Transverse colon (tissue), 4 donors: ENCODE results near the gene ENTR1. TPM values are rescaled to one million over a fixed set of nuclear protein-coding genes. Genes with fewer than 3 reads are reported as not detected.

Experiments
- DNase-seq: peaks from one replicate; pipeline ENCODE4 v3.0.0-alpha.2; 2019
- H3K27ac ChIP-seq, 4 donors: fragments of 200-600 bp; sonication (generic); 2 replicates each; pipeline ENCODE4 v1.5.1; 2016 to 2018; ENCODE audit warnings: inconsistent platforms in 4 of 4
- H3K27me3 ChIP-seq: fragments of 200-600 bp; sonication (generic); 2 replicates; pipeline ENCODE4 v1.5.1; 2017; ENCODE audit warnings: inconsistent platforms
- H3K36me3 ChIP-seq, 4 donors: fragments of 200-600 bp; sonication (generic); 2 replicates each; pipeline ENCODE4 v1.5.1; 2017 to 2019; ENCODE audit warnings: inconsistent platforms in 4 of 4
- H3K4me1 ChIP-seq, 4 donors: fragments of 200-600 bp; sonication (generic); 2 replicates each; pipeline ENCODE4 v1.5.1; 2017 to 2020; ENCODE audit warnings: inconsistent platforms in 4 of 4
- H3K4me3 ChIP-seq, 4 donors: fragments of 200-600 bp; sonication (generic); 1 replicate in 1 of 4; 2 replicates in 3 of 4; pipeline versions ENCODE4 v1.5.1 to v1.6.1; 2017 to 2019; ENCODE audit warnings: inconsistent platforms in 4 of 4
- H3K9me3 ChIP-seq, 2 donors: fragments of 200-600 bp; sonication (generic); 2 replicates each; pipeline ENCODE4 v1.5.1; 2017 to 2019; ENCODE audit warnings: inconsistent platforms in 2 of 2
- CTCF ChIP-seq, 5 experiments: fragments of 200-600 bp in 3 of 5; fragments of 450-650 bp in 2 of 5; sonication (generic) in 3 of 5; IDR thresholded peaks; 1 replicate in 2 of 5; 2 replicates in 3 of 5; pipeline ENCODE4 v1.5.1; 2016 to 2017; ENCODE audit warnings: antibody characterized with exemption in 5 of 5, inconsistent platforms in 3 of 5, mild to moderate bottlenecking in 2 of 5, moderate library complexity in 1 of 5
- EP300 ChIP-seq: sonication (generic); formaldehyde crosslinking; IDR thresholded peaks from one replicate; pipeline ENCODE4 v1.6.1; 2017; ENCODE audit warnings: antibody characterized with exemption, low read depth
- POLR2A ChIP-seq: fragments of 450-650 bp; IDR thresholded peaks from one replicate; pipeline ENCODE4 v1.6.1; 2016; ENCODE audit warnings: antibody characterized with exemption, mild to moderate bottlenecking, moderate library complexity
- POLR2AphosphoS5 ChIP-seq, 3 donors: sonication (generic); formaldehyde crosslinking; IDR thresholded peaks; one replicate each; pipeline ENCODE4 v1.6.1; 2016; ENCODE audit warnings: antibody characterized with exemption in 3 of 3
- WGBS, 2 donors: methylation state at CpG; one replicate each; pipeline ENCODE4 v1.1.5; 2018; ENCODE audit warnings: low coverage in 1 of 2; 5-methylcytosine and 5-hydroxymethylcytosine counted together
- in situ Hi-C, 4 donors: fragments of 200-750 bp; cut with MboI; loops; one replicate each; pipeline versions ENCODE4 v1.15.0 to v1.15.1; 2017; ENCODE audit warnings: low sequenced_read_pairs in 3 of 4, low pct_ligation_motif_present in 1 of 4, low pct_unique_long_range_greater_than_20kb in 1 of 4
- intact Hi-C: fragments of 100-400 bp; cut with DNase I; formaldehyde crosslinking; loops from one replicate; pipeline ENCODE4 v1.15.1; 2023; ENCODE audit warnings: low total_unique reads
- total RNA-seq, 4 donors: library from RNA; depleted of rRNA; stranded (reverse); fragments of >200 nt; gene quantifications; one replicate each; pipeline ENCODE4 v1.1.0, GENCODE V29; 2016

Gene ENTR1
- total RNA-seq, 4 donors from 2014 or later, result 23.6 to 74.6 (median 40.9) TPM

GRCh38 chr9:136448655-136449054 is 38.2 kb upstream of the ENTR1 start:
- Histone ChIP-seq H3K4me3 (no peak overlapping the region), H3K36me3 (peaks cover 0 to 79% (median 33%) of the 10 kb centered on the region in 4 donors), H3K27ac (no peak overlapping the region), H3K4me1 (no peaks in the 10 kb centered on the region), H3K27me3 (no peaks in the 10 kb centered on the region), H3K9me3 (no peaks in the 10 kb centered on the region)
- no peak for TF ChIP-seq CTCF (IDR thresholded peaks at IDR 0.05)
- no peak for TF ChIP-seq POLR2A
- no peak for TF ChIP-seq EP300
- TF ChIP-seq POLR2AphosphoS5 (IDR thresholded peaks at IDR 0.05), result no peak
- DNase-seq, result no peak
- intact Hi-C loops (no loop called here), in situ Hi-C loops (no loop called here)
- WGBS, 2 donors, result 94 to 95% methylated on average over 3 of the region's 3 CpGs

GRCh38 chr9:136447173-136447778 is 36.9 kb upstream of the ENTR1 start:
- Histone ChIP-seq H3K4me1 (no peaks in the 10 kb centered on the region), H3K36me3 (peaks cover 0 to 82% (median 35%) of the 10 kb centered on the region in 4 donors), H3K9me3 (no peaks in the 10 kb centered on the region), H3K27ac (no peak overlapping the region), H3K4me3 (no peak overlapping the region), H3K27me3 (no peaks in the 10 kb centered on the region)
- intact Hi-C loops, result no loop called here
- in situ Hi-C loops, result no loop called here
- WGBS, 2 donors, result 91 to 94% methylated on average over 6 to 27 of the region's 27 CpGs
- TF ChIP-seq POLR2AphosphoS5 (IDR thresholded peaks at IDR 0.05) (no peak), CTCF (IDR thresholded peaks at IDR 0.05) (no peak), EP300 (no peak), POLR2A (no peak)
- no peak for DNase-seq

DNA sequence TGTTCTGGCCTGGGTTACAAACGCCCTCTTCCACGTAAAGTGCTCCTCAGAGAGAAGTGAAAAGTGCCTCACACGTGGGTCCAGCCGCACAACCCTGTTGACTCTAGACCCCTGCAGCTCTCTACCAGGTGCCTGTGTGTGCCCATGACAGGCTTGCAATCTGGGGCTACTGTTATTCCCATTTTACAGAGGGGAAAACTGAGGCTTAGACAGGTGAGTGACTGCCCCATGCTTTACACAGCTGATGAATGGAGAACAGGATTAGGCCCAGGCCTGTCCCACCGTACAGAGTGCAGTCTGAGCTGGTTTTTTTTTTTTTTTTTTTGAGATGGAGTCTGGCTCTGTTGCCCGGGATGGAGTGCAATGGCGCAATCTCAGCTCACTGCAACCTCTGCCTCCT is 35.4 kb upstream of the ENTR1 start:
- H3K4me3 ChIP-seq, result no peak overlapping the region
- intact Hi-C loops (no loop called here), in situ Hi-C loops (no loop called here)
- 94 to 96% methylated on average over 5 to 7 of the region's 7 CpGs for WGBS, 2 donors
- no peaks in the 10 kb centered on the region for H3K27me3 ChIP-seq
- no peak overlapping the region for H3K27ac ChIP-seq
- TF ChIP-seq EP300, result no peak
- H3K4me1 ChIP-seq, result no peaks in the 10 kb centered on the region
- no peaks in the 10 kb centered on the region for H3K9me3 ChIP-seq
- H3K36me3 ChIP-seq, result peaks cover 0 to 71% (median 31%) of the 10 kb centered on the region in 4 donors
- no peak for DNase-seq

DNA sequence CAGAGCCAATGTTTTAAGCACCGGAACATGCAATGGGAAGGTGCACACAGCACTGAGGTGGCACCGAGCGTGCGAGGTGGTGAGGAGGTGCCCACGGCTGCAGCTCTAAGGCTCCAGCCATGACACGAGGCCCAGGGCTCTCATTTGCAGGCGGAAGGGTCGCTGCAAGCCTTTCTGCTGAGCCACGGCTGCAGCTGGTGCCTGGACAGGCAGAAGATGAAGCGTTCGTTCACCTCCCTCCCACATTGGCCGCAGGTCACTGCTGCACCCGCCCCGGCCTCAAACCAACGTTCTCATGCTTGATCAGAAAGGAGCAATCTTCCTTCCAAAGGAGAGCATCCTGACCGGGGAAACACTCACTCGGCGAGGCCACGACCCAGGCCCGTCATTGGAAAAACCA is 33.7 kb upstream of the ENTR1 start:
- Histone ChIP-seq H3K4me1 (peaks cover 4 to 6% (median 5%) of the 10 kb centered on the region in 4 donors), H3K36me3 (peaks cover 0 to 59% (median 23%) of the 10 kb centered on the region in 4 donors), H3K4me3 (no peak overlapping the region), H3K27ac (no peak overlapping the region), H3K27me3 (no peaks in the 10 kb centered on the region), H3K9me3 (no peaks in the 10 kb centered on the region)
- TF ChIP-seq CTCF (IDR thresholded peaks at IDR 0.05) (no peak), POLR2AphosphoS5 (IDR thresholded peaks at IDR 0.05) (no peak), POLR2A (no peak), EP300 (no peak)
- WGBS, 2 donors, result 92 to 100% methylated on average over 1 to 20 of the region's 20 CpGs
- intact Hi-C loops, result no loop called here
- in situ Hi-C loops, result no loop called here
- DNase-seq, result no peak

DNA sequence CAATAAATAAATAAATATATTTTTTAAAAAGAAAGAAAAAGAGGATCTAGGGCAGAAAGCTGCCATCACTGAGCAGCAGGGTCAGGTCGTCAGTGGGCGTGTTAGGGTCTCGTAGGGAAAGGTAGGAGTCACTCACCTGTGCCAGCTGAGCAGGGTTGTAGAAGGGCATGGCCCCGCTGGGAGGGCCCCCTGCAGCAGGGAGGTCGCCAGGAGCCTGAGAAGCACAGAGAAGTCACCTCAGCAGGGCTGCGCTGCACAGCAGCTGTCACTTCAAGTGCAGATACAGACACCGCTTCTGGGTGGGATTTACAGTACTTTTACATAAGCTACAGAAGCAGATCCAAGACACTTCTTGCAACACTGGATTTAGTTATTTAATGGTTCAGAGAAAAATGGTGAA is 33.3 kb upstream of the ENTR1 start:
- Histone ChIP-seq H3K4me1 (peaks cover 5 to 9% (median 8%) of the 10 kb centered on the region in 4 donors), H3K27ac (no peak overlapping the region), H3K27me3 (no peaks in the 10 kb centered on the region), H3K36me3 (peaks cover 0 to 56% (median 21%) of the 10 kb centered on the region in 4 donors), H3K4me3 (no peak overlapping the region), H3K9me3 (no peaks in the 10 kb centered on the region)
- TF ChIP-seq POLR2A (no peak), CTCF (IDR thresholded peaks at IDR 0.05) (no peak), EP300 (no peak), POLR2AphosphoS5 (IDR thresholded peaks at IDR 0.05) (no peak)
- no peak for DNase-seq
- intact Hi-C loops (no loop called here), in situ Hi-C loops (no loop called here)
- WGBS, 2 donors, result 90 to 98% methylated on average over 6 to 7 of the region's 7 CpGs
